HepG2 (cell line): Measurements from ENCODE around the gene GNAI2. TPM values are rescaled to one million over a fixed set of nuclear protein-coding genes. Genes with fewer than 3 reads are reported as not detected.
A peak's percentile ranks its signal among the peaks of the same experiment; 100 is the strongest.

Source experiments
- ATAD3A ChIP-seq: sonication (generic); formaldehyde crosslinking; IDR thresholded peaks from 2 replicates; pipeline ENCODE4 v1.4.0; 2020; ENCODE audit warnings: missing genetic modification reagents
- ATF2 ChIP-seq: sonication (generic); formaldehyde crosslinking; IDR thresholded peaks from 2 replicates; pipeline ENCODE4 v1.4.0; 2020; ENCODE audit warnings: missing genetic modification reagents
- ETV5 ChIP-seq: IDR thresholded peaks from 2 replicates; pipeline ENCODE4 v1.6.1; 2018; ENCODE audit warnings: missing biosample characterization, missing genetic modification reagents, inconsistent platforms, borderline replicate concordance
- GFI1 ChIP-seq: sonication (generic); formaldehyde crosslinking; IDR thresholded peaks from 2 replicates; pipeline ENCODE4 v1.5.0; 2020; ENCODE audit warnings: missing genetic modification reagents, mild to moderate bottlenecking, borderline replicate concordance
- HIC2 ChIP-seq: sonication (generic); formaldehyde crosslinking; IDR thresholded peaks from 2 replicates; pipeline ENCODE4 v1.9.0; 2022; ENCODE audit warnings: low read depth, missing genetic modification reagents
- MAF1 ChIP-seq: sonication (generic); formaldehyde crosslinking; IDR thresholded peaks from 2 replicates; pipeline ENCODE4 v1.5.0; 2020; ENCODE audit warnings: missing genetic modification reagents, borderline replicate concordance
- MAFK ChIP-seq, 2 experiments: IDR thresholded peaks in 1 of 2; conservative IDR thresholded peaks in 1 of 2; 2 replicates each; pipeline ENCODE4 v1.6.1; 2011; ENCODE audit warnings: improper control_type of control experiment in 2 of 2, low read length in 2 of 2
- NONO ChIP-seq, 2 experiments: fragments of 450-650 bp in 1 of 2; sonication (generic) in 1 of 2; formaldehyde crosslinking in 1 of 2; IDR thresholded peaks in 1 of 2; conservative IDR thresholded peaks in 1 of 2; 2 replicates each; pipeline versions ENCODE4 v1.6.1 to v1.8.0; 2017 to 2022; ENCODE audit warnings: mild to moderate bottlenecking in 1 of 2, missing genetic modification reagents in 1 of 2, moderate library complexity in 1 of 2
- SMYD3 ChIP-seq: sonication (generic); formaldehyde crosslinking; IDR thresholded peaks from 2 replicates; pipeline ENCODE4 v1.8.1; 2023; ENCODE audit warnings: mild to moderate bottlenecking, missing genetic modification reagents
- STAG1 ChIP-seq: sonication (generic); formaldehyde crosslinking; IDR thresholded peaks from 2 replicates; pipeline ENCODE4 v1.4.0; 2020; ENCODE audit warnings: missing genetic modification reagents
- TP53 ChIP-seq: sonication (generic); formaldehyde crosslinking; conservative IDR thresholded peaks from 2 replicates; pipeline ENCODE4 v1.4.0; 2020; ENCODE audit warnings: missing genetic modification reagents
- ZNF558 ChIP-seq: sonication (generic); formaldehyde crosslinking; IDR thresholded peaks from 2 replicates; pipeline ENCODE4 v1.9.0; 2022; ENCODE audit warnings: mild to moderate bottlenecking, missing genetic modification reagents, borderline replicate concordance
- ZNF790 ChIP-seq: sonication (generic); formaldehyde crosslinking; IDR thresholded peaks from 2 replicates; pipeline ENCODE4 v1.8.0; 2022; ENCODE audit warnings: missing genetic modification reagents, mild to moderate bottlenecking, borderline replicate concordance
- ZSCAN21 ChIP-seq: sonication (generic); formaldehyde crosslinking; IDR thresholded peaks from 2 replicates; pipeline ENCODE4 v1.8.0; 2022; ENCODE audit warnings: mild to moderate bottlenecking, missing genetic modification reagents, moderate library complexity, borderline replicate concordance
- polyA plus RNA-seq, 8 experiments: library from polyadenylated mRNA; depleted of rRNA in 3 of 8; stranded (reverse) in 7 of 8; unstranded in 1 of 8; fragments of >200 nt; fragmentation: Illumina TruSeq in 4 of 8; extraction: Trizol in 4 of 8; gene quantifications; 2 replicates each; pipeline versions ENCODE4 v1.2.1 to v1.2.3, GENCODE V29; 2011 to 2016; ENCODE audit warnings: low read depth in 4 of 8, missing spikeins in 1 of 8, mixed read lengths in 1 of 8; ENCODE audit not compliant: insufficient read depth in 1 of 8
- total RNA-seq, 5 experiments: library from RNA; depleted of rRNA; stranded (reverse); fragments of >200 nt; fragmentation: Illumina TruSeq; extraction: Trizol; gene quantifications; 2 replicates each; pipeline ENCODE4 v1.2.3, GENCODE V29; 2016; ENCODE audit warnings: low read depth in 1 of 5
- TF ChIP-seq, protein P1 (sequence below): sonication (generic); formaldehyde crosslinking; IDR thresholded peaks from 2 replicates; pipeline ENCODE4 v1.4.0; 2020; ENCODE audit warnings: missing genetic modification reagents, low read depth, mild to moderate bottlenecking, borderline replicate concordance
- TF ChIP-seq, protein P2 (sequence below): sonication (generic); formaldehyde crosslinking; IDR thresholded peaks from 2 replicates; pipeline ENCODE4 v1.4.0; 2020; ENCODE audit warnings: missing genetic modification reagents, borderline replicate concordance
- TF ChIP-seq, protein P3 (sequence below): sonication (generic); formaldehyde crosslinking; IDR thresholded peaks from 2 replicates; pipeline ENCODE4 v1.5.0; 2020; ENCODE audit warnings: missing genetic modification reagents, mild to moderate bottlenecking, borderline replicate concordance

Gene GNAI2
- total and polyA plus RNA-seq, 2 of the 13 experiments (the other 11 are each of a cell fraction or from before 2014, with no cell fraction given): 51.1 to 66.2 TPM

GRCh38 chr3:50245831-50246516, 10.0 kb downstream of the GNAI2 start (continued):
- TF ChIP-seq HIC2 (CRISPR knock-in tag): no peak
- TF ChIP-seq, protein P1, sequence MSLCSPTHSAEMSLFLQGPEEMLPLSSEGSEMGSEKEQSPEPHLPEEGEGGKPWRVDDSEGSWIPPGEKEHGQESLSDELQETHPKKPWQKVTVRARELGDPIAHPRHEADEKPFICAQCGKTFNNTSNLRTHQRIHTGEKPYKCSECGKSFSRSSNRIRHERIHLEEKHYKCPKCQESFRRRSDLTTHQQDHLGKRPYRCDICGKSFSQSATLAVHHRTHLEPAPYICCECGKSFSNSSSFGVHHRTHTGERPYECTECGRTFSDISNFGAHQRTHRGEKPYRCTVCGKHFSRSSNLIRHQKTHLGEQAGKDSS (CRISPR knock-in tag): peak; percentile 67; the same call in 1 of the 2 replicates
- no peak for TF ChIP-seq ZNF790 (CRISPR knock-in tag)
- peak; percentile 36; the same call in 1 of the 2 replicates for TF ChIP-seq GFI1 (CRISPR knock-in tag)
- peak; percentile 42; the same call in 1 of the 2 replicates for TF ChIP-seq MAF1
- no peak for TF ChIP-seq NONO (IDR thresholded peaks at IDR 0.05)
- TF ChIP-seq NONO (CRISPR knock-in tag; conservative IDR thresholded peaks at IDR 0.05): peak; percentile 65; the same call in 1 of the 2 replicates
- TF ChIP-seq, protein P2, sequence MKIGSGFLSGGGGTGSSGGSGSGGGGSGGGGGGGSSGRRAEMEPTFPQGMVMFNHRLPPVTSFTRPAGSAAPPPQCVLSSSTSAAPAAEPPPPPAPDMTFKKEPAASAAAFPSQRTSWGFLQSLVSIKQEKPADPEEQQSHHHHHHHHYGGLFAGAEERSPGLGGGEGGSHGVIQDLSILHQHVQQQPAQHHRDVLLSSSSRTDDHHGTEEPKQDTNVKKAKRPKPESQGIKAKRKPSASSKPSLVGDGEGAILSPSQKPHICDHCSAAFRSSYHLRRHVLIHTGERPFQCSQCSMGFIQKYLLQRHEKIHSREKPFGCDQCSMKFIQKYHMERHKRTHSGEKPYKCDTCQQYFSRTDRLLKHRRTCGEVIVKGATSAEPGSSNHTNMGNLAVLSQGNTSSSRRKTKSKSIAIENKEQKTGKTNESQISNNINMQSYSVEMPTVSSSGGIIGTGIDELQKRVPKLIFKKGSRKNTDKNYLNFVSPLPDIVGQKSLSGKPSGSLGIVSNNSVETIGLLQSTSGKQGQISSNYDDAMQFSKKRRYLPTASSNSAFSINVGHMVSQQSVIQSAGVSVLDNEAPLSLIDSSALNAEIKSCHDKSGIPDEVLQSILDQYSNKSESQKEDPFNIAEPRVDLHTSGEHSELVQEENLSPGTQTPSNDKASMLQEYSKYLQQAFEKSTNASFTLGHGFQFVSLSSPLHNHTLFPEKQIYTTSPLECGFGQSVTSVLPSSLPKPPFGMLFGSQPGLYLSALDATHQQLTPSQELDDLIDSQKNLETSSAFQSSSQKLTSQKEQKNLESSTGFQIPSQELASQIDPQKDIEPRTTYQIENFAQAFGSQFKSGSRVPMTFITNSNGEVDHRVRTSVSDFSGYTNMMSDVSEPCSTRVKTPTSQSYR (CRISPR knock-in tag): peak; percentile 96
- TF ChIP-seq ZSCAN21 (CRISPR knock-in tag): no peak
- no peak for TF ChIP-seq TP53 (CRISPR knock-in tag)
- no peak for TF ChIP-seq SMYD3
- no peak for TF ChIP-seq MAFK (conservative IDR thresholded peaks at IDR 0.05 in 1 of 2, IDR thresholded peaks at IDR 0.05 in 1 of 2; ENCODE audit: low read length in 2 of 2)
- TF ChIP-seq ETV5: peak; percentile 63; the same call in 1 of the 2 replicates
- no peak for TF ChIP-seq ZNF558 (CRISPR knock-in tag)
- peak; percentile 76 for TF ChIP-seq STAG1 (CRISPR knock-in tag)
- no peak for TF ChIP-seq ATAD3A
- TF ChIP-seq, protein P3, sequence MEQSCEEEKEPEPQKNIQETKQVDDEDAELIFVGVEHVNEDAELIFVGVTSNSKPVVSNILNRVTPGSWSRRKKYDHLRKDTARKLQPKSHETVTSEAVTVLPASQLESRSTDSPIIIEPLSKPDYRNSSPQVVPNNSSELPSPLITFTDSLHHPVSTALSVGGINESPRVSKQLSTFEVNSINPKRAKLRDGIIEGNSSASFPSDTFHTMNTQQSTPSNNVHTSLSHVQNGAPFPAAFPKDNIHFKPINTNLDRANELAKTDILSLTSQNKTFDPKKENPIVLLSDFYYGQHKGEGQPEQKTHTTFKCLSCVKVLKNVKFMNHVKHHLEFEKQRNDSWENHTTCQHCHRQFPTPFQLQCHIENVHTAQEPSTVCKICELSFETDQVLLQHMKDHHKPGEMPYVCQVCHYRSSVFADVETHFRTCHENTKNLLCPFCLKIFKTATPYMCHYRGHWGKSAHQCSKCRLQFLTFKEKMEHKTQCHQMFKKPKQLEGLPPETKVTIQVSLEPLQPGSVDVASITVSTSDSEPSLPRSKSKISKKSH: peak; percentile 43; the same call in 1 of the 2 replicates
- 0 out of 2 replicates have a peak, but pooled peaks have one; percentile 33 for TF ChIP-seq ATF2 (CRISPR knock-in tag)
